Activated T-cell treated with anti-CD3 and anti-CD28 coated beads for 24 hours (primary cell): ENCODE data around the gene GRIPAP1.
A peak's percentile ranks its signal among the peaks of the same experiment; 100 is the strongest.

Source experiments
- DNase-seq: peaks from one replicate; pipeline ENCODE4 v3.0.0-alpha.2; 2020; ENCODE audit warnings: low read depth

GRIPAP1 gene

GRCh38 chrX:48957827-48958634 is 44.0 kb downstream of the GRIPAP1 start:
- DNase-seq = peak; percentile 87

DNA sequence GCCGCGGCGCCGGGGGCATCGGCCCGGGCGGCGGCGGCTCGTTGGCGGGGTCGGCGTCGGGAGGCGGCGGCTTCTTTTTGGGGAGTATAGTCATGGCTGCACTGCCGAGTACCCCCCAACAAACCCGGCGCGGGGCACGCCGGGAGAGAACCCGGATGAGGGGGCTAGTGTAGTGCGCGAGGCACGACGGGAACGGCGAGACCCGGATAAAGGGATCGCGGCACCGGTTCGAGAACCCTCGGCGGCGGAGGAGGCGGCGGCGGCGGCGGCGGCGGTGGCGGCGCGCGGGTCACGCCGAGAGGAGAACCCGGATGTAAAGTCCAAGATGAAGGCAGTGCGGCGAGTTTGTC is 44.6 kb downstream of the GRIPAP1 start, which contains the start of gene OTUD5:
Gene OTUD5 (minus strand): TSS at position 131 of the 350 bp plus-strand sequence. CDS start 37 bp downstream, at position 94.
- DNase-seq = peak; percentile 62

GRCh38 chrX:48956728-48957414 is 45.2 kb downstream of the GRIPAP1 start:
- DNase-seq = no peak

- no peak for DNase-seq
These were observed 53.5 kb downstream of the GRIPAP1 start for GRCh38 chrX:48948589-48948988.

DNA sequence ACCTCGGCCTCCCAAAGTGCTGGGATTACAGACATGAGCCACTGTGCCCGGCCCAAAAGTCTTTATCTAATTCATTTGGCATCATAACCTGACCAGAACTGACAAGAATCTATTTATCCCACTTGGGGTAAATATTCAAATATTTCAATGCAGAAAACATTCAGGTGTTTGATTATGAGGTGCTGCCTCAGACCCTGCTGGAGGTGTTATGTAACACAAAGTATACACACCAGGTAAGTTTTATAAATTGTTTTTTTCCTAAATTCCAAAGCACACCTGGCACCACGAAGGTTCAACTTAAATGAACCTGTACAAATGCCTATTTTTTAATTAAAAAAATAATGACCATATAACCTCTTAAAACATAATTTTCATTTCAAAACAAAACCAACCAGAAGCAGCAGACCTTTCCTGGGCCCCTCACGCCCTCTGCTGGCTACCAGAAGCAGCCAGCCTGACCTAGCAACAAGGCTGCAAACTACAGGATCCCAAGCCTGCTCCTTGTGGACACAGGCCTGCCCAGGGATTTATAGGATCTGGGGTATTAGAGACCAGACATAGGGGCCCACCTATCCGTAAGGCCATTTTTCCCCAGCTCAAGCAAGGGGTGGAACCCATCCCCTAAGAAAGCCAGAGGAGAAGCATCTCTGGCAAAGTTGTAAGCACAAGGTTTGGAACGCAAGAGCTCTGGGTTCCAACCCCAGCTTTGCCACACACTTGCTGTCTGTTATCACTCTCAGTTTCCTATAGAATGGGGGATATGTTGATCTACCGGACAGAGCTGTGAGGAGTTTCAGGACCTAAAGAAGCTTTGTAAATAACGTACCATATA is 56.3 kb downstream of the GRIPAP1 start:
- DNase-seq = no peak

- DNase-seq = no peak
These were observed 59.2 kb downstream of the GRIPAP1 start for GRCh38 chrX:48942895-48943294.

GRCh38 chrX:48940404-48940955 is 61.6 kb downstream of the GRIPAP1 start:
- no peak for DNase-seq

GRCh38 chrX:48939524-48940228 is 62.4 kb downstream of the GRIPAP1 start:
- no peak for DNase-seq

DNA sequence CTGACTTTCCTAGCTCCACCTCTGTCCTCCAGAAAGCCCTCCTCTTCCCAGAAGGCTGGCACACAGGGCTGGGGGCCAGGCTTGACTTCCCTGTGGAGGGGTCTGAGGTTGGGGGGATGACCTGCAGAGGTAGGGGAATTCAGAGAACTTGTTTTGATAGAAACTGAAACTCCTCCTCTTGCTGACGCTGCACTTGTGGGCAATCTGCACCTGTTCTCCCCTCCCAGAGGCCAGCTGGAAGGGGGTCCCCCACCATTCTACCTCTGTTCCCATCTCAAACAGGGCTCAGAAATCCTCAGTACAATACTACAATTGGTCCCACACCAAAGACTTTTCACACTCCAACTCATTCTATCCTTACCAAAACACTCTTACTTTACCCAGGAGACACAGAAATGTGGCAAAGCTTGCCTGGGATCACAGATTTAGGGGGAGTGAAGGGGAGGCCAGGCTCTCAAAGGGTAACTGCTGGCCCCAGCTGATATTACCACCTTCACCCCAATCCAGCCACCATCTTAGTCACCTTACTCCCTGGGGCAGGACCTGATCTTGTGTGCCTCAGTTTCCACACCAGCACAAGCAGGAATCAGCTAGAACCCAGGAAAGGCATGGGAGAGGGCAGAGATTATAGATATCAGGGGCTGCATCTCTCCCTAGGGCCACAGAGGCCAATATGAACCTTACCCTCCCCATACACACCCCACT is 63.2 kb downstream of the GRIPAP1 start:
- peak; percentile 73 for DNase-seq

DNA sequence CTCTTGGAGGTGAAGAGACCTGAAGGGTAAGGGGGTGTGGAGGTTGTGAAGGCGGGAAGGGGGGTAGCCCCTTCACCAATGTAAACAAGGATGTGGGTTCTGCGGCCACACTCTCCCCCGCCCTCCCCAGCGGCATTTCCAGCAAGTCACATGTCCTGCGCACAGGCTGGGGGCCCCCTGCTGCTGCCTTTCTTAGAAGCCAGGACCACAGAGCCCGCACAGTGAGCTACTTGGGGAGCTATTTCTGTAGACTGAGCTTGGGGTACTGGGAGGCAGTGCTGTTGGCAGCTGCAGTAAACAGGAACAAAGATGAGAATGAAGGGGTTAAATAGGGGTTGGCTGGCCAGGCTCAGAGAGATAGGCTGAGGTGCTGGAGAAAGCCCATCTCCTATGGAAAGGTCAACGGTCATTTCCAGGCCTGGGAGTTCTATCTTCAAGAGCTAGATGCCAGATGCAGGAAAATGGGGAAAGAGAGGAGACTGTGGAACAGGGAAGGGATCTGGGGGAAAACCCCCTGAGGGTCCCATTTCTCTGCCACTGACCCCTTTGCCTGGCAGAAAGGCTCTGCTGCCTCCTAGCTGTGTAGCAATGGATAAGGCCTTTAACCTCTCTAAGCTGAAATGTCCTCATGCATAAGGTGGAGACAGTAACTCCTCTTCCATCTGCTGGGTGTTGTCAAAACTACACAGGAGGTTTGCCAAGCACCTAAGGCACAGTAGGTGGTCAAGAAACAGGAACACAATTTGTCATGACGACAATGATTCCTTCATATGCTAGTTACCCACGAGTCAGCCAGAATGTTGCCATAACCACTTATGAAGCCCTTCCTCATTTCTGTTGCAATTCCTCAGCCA is 64.8 kb downstream of the GRIPAP1 start:
- DNase-seq = peak; percentile 79

DNA sequence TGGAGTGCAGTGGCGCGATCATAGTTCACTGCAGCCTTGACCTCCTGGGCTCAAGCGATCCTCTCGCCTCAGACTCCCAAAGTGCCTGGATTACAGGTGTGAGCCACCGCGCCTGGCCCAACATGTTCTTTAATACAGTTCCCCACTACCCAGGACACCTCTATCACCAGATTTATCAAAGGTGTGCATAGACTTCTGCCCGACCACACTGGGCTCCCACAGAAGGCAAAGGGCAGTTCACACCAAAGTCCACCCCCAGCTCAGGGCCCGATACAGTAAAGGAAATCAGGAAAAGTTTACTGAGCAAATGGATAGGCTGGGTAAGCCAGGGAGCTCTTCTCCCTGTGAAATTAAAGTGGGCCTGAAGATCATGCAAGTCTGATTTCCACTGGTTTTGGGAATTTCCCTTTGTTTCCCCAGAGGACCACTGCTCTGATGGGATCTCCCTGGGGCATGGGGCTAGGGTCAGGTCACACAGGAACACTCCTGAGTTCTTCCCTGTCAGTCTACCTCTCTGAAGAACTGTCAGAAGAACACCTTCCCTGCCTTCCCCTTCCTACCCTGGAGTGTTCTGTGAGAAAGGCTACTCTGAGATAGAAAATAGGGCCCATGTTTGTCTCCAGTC is 65.5 kb downstream of the GRIPAP1 start:
- DNase-seq = no peak

- no peak for DNase-seq
These were observed 66.8 kb downstream of the GRIPAP1 start for GRCh38 chrX:48935301-48935670.

DNA sequence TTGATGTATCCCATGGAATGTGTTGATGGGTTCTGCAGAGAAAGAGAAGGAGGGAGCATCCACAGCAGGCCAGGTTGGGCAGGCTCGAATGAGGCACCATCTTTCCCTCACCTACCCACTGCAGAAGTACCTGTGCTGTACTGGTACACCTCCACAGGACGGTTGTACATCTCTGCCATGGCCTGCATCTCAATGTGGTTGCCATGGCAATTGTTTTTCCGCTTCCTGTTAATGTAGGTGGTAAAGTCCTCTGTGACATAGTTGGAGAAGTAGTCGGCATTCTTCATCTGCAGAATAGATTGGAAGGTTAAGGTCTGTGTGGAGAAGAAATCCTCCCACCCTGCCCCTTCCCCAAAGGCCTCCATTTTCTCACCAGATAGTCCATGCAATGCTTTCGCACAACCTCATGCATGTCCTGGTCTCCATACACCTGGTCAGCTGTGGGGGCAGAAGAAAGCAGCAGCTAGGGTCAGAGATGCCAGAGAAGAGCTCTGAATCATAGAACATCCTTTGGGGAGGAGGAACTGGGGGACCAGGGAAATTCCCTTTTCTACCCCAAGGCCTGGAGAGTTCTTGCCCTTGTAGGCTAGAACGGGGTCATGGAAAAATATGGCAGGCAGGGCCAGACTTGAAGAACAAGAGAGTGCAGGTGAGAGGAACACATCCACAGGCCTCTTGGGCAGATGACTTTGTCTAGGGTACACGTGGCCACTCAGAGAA is 67.3 kb downstream of the GRIPAP1 start:
- DNase-seq = no peak

GRCh38 chrX:48933757-48934156 is 68.3 kb downstream of the GRIPAP1 start:
- no peak for DNase-seq

- no peak for DNase-seq
These were observed 74.2 kb downstream of the GRIPAP1 start for GRCh38 chrX:48927736-48928382.

GRCh38 chrX:48927123-48927522 is 74.9 kb downstream of the GRIPAP1 start:
- DNase-seq = no peak

DNA sequence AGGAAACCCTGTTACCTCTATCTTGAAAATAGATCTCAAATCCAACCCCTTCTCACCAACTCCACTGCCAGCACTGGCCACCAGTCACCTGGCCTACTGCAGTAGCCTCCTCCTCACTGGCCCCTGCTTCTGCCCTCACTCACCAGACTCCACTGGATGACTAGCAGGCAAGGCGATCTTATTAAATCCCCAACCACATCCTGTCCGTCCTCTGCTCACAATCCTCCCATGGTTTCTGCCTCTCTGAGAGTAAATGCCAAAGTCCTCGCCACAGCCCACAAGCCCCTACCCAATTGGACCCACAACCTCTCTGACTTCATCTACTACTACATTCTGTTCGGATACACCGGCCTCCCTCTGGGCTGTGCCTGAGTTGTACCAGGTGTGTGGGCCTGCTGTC is 77.8 kb downstream of the GRIPAP1 start:
- no peak for DNase-seq

DNA sequence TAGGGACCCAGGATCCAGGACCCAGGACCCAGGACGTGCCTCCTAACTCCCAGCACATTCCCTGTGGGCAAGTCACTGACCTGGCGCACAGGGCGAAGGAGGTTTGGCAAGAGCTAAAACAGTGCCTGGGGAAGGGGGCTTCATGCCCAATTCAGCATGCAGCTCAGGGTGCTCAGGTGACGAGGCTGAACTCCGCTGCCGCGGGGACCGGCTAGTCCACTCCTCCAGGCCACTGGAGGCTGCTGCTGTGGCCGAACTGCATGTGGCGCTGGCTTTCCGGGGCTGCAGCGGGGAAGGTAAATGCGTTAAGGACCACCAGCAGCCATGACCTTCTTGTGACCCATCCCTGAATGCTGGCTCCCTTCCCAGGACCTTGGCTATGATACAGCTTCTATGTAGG is 78.3 kb downstream of the GRIPAP1 start:
- no peak for DNase-seq
